Globus pallidus (tissue), 1 donor: ENCODE data around the gene ZNF883.
"Not testable (repeated sequence)": the region's sequence is repeated elsewhere in the genome, so short reads cannot be mapped to it uniquely, and the experiment has no call there.

Experiments
- DNase-seq: peaks from one replicate; pipeline ENCODE4 v3.0.0-alpha.2; 2015; ENCODE audit warnings: low spot score

ZNF883 gene

DNA sequence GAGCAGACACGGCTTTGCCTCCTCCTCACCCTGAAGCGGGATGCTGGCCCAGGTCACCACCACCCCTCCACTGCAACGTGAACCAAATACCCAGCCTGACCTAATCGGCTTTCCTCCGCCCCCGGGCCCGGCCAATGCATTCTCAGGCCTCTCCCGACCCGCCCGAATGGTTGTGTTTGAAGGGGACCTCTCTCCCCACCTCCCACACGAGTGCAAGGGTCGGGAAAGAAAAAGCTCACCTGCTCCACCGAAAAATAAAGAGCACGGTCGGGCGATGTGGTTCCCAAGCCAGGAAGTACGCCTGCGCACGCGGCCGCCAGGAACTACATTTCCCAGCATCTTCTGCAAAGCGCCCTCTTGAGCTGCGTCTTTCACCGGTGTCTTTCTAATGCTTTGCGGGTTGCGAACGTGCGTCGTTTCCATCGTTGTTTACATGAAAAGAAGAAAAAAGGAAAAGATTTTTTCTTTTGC is at the start of gene ZNF883:
TSS of gene ZNF883 (minus strand) at position 282 of the 471 bp plus-strand sequence.
- DNase-seq, result peak; percentile 56

GRCh38 chr9:113061072-113061850 is 49.3 kb upstream of the ZNF883 start:
- not testable (repeated sequence) for DNase-seq

GRCh38 chr9:113059581-113060284 is 47.7 kb upstream of the ZNF883 start:
- not testable (repeated sequence) for DNase-seq

DNA sequence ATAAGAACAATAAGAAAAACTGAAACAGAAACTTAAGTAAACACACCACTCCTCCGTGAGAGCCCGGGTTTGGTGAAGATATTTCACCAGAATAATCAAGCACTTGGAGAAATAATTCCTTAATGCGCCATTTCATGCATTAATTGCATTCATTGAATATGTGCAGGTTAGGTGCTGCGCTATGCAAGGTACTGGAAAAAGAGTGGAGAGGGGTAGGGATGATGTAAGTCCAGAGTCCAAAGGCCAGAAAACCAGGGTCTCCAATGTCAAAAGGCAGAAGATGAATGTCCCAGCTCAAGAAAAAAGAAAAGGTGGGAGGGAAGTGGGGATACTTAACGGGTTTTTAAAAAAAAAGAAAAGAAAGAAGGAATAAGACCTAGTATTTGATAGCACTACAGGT is 45.2 kb upstream of the ZNF883 start:
- no peak for DNase-seq

GRCh38 chr9:113056191-113057106 is 44.5 kb upstream of the ZNF883 start, which contains the start of gene ZFP37:
TSS of gene ZFP37 (minus strand) at chr9:113056724. CDS start at chr9:113056688, 36 bp downstream.
- DNase-seq, result peak; percentile 96

DNA sequence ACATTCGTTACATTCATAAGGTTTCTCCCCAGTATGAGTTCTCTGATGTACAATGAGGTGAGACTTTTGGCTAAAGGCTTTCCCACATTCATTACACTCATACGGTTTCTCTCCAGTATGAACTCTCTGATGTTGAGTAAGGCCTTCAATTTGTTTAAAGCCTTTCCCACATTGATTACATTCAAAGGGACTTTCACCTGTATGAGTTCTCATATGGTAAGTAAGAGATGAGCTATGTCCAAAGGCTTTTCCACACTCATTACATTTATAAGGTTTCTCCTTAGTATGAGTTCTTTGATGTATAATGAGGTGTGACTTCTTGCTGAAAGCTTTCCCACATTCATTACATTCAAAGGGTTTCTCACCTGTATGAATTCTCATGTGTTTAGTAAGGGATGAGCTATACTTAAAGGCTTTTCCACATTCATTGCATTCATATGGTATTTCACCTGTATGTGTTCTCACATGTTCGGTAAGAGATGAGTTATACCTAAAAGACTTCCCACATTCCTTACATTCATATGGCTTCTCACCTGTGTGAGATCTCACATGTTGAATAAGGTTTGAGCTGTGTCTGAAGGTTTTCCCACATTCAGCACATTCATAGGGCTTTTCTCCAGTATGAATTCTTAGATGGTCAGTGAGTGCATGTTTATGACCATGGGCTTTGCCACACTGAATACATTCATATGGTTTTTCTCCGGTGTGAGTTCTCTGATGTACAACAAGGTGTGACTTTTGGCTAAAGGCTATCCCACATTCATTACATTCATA is 31.1 kb upstream of the ZNF883 start:
- DNase-seq, result no peak

- DNase-seq, result no peak
Observed at GRCh38 chr9:113026200-113026599, 14.2 kb upstream of the ZNF883 start.

DNA sequence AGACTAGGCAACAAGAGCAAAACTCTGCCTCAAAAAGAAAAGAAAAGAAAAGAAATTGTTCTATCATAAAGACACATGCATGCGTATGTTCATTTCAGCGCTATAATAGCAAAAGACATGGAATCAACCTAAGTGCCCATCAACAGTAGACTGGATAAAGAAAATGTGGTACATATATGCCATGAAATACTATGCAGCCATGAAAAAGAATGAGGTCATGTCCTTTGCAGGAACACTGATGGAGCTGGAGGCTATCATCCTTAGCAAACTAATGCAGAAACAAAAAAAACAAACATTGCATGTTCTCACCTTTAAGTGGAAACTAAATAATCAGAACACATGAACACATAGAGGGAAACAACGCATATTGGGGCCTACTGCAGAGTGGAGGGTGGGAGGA is 6.3 kb upstream of the ZNF883 start:
- no peak for DNase-seq

DNA sequence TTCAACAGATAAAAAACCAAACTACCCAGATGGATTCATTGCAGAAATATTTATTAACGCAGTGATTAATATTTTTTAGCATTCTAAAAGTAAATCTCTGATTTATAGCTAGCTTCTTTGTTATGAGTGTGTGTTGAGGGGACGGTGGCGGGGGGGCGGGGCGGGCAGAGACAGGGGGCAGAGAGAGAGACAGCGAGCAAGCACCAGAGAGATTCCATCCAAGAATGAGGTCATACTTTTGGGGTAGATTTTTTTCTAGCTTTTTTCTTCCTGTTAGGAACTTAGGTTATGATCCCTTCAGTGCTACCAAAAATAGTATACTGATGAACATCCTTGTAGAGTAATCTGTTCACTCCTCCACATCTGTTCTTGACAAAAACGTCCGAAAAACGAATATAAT is 500 bp upstream of the ZNF883 start:
- DNase-seq, result peak; percentile 3

DNA sequence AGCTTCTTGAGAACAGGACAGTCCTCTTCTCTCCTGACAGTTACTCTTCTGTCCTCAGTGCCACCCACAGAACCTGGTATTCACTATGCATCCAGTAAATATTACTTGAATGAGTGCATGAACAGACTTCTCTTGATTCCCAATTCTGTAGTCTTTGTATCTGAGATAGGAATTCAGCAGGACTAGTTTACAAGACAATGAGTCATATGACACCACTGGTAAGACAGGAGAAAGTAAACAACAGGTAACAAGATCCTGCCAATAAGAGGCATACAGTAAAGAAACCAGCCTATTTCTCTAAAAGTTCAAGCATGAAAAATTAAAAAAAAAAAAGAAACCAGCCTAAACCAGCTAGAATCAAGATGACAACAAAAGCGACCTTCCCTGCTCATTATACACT is 6.2 kb downstream of the ZNF883 start:
- no peak for DNase-seq

GRCh38 chr9:112997236-112997941 is 14.6 kb downstream of the ZNF883 start:
- DNase-seq, result no peak

DNA sequence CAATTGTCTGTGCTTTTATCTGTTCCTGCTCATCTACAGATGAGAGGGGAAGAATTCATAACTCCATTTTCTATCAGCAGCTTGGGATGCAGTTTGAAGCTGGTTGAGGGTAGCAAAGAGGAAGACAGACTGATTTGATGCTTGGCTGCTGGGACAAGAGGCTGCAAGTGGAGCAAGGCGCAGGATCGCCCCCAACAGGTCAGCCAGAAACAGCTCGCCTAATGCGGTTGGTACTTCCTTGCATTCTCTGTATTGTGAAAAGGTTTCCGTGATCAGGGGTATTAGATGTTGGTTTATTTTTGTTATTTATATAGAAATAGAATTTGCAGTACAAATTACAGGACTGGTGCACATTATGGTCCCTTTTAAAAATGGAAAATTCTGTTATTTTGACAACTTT is 40.6 kb downstream of the ZNF883 start:
- no peak for DNase-seq

- DNase-seq, result no peak
Observed at GRCh38 chr9:112970939-112971338, 41.1 kb downstream of the ZNF883 start.

GRCh38 chr9:112969730-112970129 is 42.3 kb downstream of the ZNF883 start:
- no peak for DNase-seq

DNA sequence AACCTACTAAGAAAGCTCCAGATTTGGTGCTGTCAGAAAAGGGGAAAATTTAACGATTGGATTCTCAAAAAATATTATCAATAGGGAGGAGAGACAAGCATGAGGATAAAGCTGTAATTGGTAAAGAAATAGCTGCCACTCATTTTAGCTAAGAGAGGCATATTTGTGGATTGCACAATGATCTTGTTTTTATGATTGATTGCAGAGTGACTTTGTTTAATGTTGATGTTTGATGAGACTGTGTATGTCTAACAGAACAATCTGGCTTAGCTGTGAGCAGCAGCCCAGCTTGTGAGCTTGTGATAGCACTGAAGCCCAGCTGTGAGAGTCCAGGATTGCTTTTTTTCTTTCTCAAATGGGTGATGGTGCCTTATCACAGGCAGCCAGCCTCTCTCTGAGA is 56.4 kb downstream of the ZNF883 start:
- DNase-seq, result no peak

- no peak for DNase-seq
Observed at GRCh38 chr9:112945620-112946208, 66.3 kb downstream of the ZNF883 start.

- no peak for DNase-seq
Observed at GRCh38 chr9:112939418-112939817, 72.6 kb downstream of the ZNF883 start.

- DNase-seq, result no peak
Observed at GRCh38 chr9:112933696-112934095, 78.3 kb downstream of the ZNF883 start.

GRCh38 chr9:112925058-112925641 is 86.8 kb downstream of the ZNF883 start:
- peak; percentile 51 for DNase-seq

GRCh38 chr9:112921549-112921948 is 90.4 kb downstream of the ZNF883 start:
- DNase-seq, result peak; percentile 50
